IMR-90 (cell line): ENCODE results near the gene MRPL23. TPM values are rescaled to one million over a fixed set of nuclear protein-coding genes. Genes with fewer than 3 reads are reported as not detected.

Experiments
- ATAC-seq: fragments of 200-7000 bp; cut with Tn5 transposase; 2 replicates; pipeline ENCODE4 v1.9.1; 2020; ENCODE audit warnings: low read depth, mild to moderate bottlenecking, moderate library complexity
- BruUV-seq: library from RNA; stranded (reverse); fragments of 400-500 nt; replicated peaks from 2 replicates; lab custom pipeline; 2021; lab: Mats Ljungman, UMichigan
- CTCF ChIA-PET: fragments of 300-600 bp; formaldehyde crosslinking; extraction: SDS; loops from one replicate; lab custom pipeline; 2021; ENCODE audit warnings: antibody characterized with exemption; lab: Yijun Ruan, JAX
- POLR2A ChIA-PET: fragments of 300-600 bp; sonication (Branson Sonifier 250); formaldehyde crosslinking; loops from one replicate; lab custom pipeline; 2022; ENCODE audit warnings: antibody characterized with exemption; ENCODE audit not compliant: unreplicated experiment; lab: Charles Lee
- DNase-seq: peaks from one replicate; pipeline ENCODE4 v3.0.0; 2013
- H2AFZ ChIP-seq: replicated peaks from 2 replicates; pipeline ENCODE3; 2013; ENCODE audit warnings: low read length, mild to moderate bottlenecking; ENCODE audit not compliant: poor library complexity
- H2AK5ac ChIP-seq: 2 replicates; pipeline ENCODE4 v1.6.1; 2013; ENCODE audit warnings: low read depth, low read length, inconsistent platforms
- H2AK9ac ChIP-seq: replicated peaks from 2 replicates; pipeline ENCODE3; 2013; ENCODE audit warnings: mild to moderate bottlenecking, low read depth, low read length, moderate library complexity; ENCODE audit not compliant: poor library complexity
- H2BK120ac ChIP-seq: 2 replicates; pipeline ENCODE4 v1.6.1; 2013; ENCODE audit warnings: low read depth, low read length, inconsistent platforms
- H2BK15ac ChIP-seq: 3 replicates; pipeline ENCODE4 v1.6.1; 2013; ENCODE audit warnings: low read depth, low read length, inconsistent platforms
- H2BK20ac ChIP-seq: 2 replicates; pipeline ENCODE4 v1.6.1; 2013; ENCODE audit warnings: low read depth, mild to moderate bottlenecking, inconsistent platforms, low read length, moderate library complexity
- H2BK5ac ChIP-seq: 2 replicates; pipeline ENCODE4 v1.6.1; 2013; ENCODE audit warnings: mild to moderate bottlenecking, low read depth, low read length, inconsistent platforms; ENCODE audit not compliant: poor library complexity, severe bottlenecking
- H3K14ac ChIP-seq: replicated peaks from 2 replicates; pipeline ENCODE4 v1.6.1; 2013; ENCODE audit warnings: low read depth, low read length, inconsistent platforms
- H3K18ac ChIP-seq: 2 replicates; pipeline ENCODE4 v1.6.1; 2013; ENCODE audit warnings: low read depth, low read length, control low read depth
- H3K23ac ChIP-seq: 2 replicates; pipeline ENCODE4 v1.6.1; 2013; ENCODE audit warnings: low read depth, low read length, inconsistent platforms
- H3K27ac ChIP-seq: 2 replicates; pipeline ENCODE4 v1.5.1; 2013; ENCODE audit warnings: mild to moderate bottlenecking, control low read depth, low read length; ENCODE audit not compliant: insufficient read depth
- H3K27me3 ChIP-seq: 2 replicates; pipeline ENCODE4 v1.6.1; 2013; ENCODE audit warnings: low read length; ENCODE audit not compliant: control insufficient read depth, insufficient read depth
- H3K36me3 ChIP-seq: 2 replicates; pipeline ENCODE4 v1.6.1; 2013; ENCODE audit warnings: low read length, mixed read lengths; ENCODE audit not compliant: control insufficient read depth, insufficient read depth
- H3K4ac ChIP-seq: 2 replicates; pipeline ENCODE4 v1.6.1; 2013; ENCODE audit warnings: low read depth, low read length, inconsistent platforms
- H3K4me1 ChIP-seq: 2 replicates; pipeline ENCODE4 v1.6.1; 2013; ENCODE audit warnings: low read length, mixed read lengths; ENCODE audit not compliant: control insufficient read depth, insufficient read depth
- H3K4me2 ChIP-seq: 2 replicates; pipeline ENCODE4 v1.6.1; 2013; ENCODE audit warnings: low read depth, mild to moderate bottlenecking, control low read depth, low read length, moderate library complexity
- H3K4me3 ChIP-seq: 2 replicates; pipeline ENCODE4 v1.5.1; 2013; ENCODE audit warnings: low read depth, mild to moderate bottlenecking, control low read depth, low read length, moderate library complexity; ENCODE audit not compliant: insufficient read depth
- H3K56ac ChIP-seq: 2 replicates; pipeline ENCODE4 v1.6.1; 2013; ENCODE audit warnings: low read length, inconsistent platforms; ENCODE audit not compliant: insufficient read depth; ENCODE audit errors: extremely low read depth
- H3K79me1 ChIP-seq, 2 experiments: 2 replicates each; pipeline ENCODE4 v1.6.1; 2013; ENCODE audit warnings: low read length in 2 of 2, inconsistent platforms in 1 of 2, low read depth in 1 of 2
- H3K9ac ChIP-seq: 2 replicates; pipeline ENCODE4 v1.6.1; 2013; ENCODE audit warnings: low read depth, low read length, control low read depth
- H3K9me1 ChIP-seq: 2 replicates; pipeline ENCODE4 v1.6.1; 2013; ENCODE audit warnings: low read length, inconsistent platforms; ENCODE audit not compliant: insufficient read depth
- H3K9me3 ChIP-seq: 2 replicates; pipeline ENCODE4 v1.6.1; 2013; ENCODE audit warnings: low read length; ENCODE audit not compliant: control insufficient read depth, insufficient read depth
- H4K20me1 ChIP-seq: 2 replicates; pipeline ENCODE4 v1.6.1; 2013; ENCODE audit warnings: low read length, inconsistent platforms; ENCODE audit not compliant: insufficient read depth
- H4K5ac ChIP-seq: 2 replicates; pipeline ENCODE4 v1.6.1; 2013; ENCODE audit warnings: mild to moderate bottlenecking, low read depth, low read length, control low read depth
- H4K8ac ChIP-seq, 2 experiments: 2 replicates each; pipeline ENCODE4 v1.6.1; 2013; ENCODE audit warnings: low read depth in 2 of 2, low read length in 2 of 2, control low read depth in 1 of 2, inconsistent platforms in 1 of 2
- H4K91ac ChIP-seq: 2 replicates; pipeline ENCODE4 v1.6.1; 2013; ENCODE audit warnings: low read depth, low read length, inconsistent platforms; ENCODE audit not compliant: insufficient read depth
- BHLHE40 ChIP-seq: fragments of 150-350 bp; IDR thresholded peaks from 2 replicates; pipeline ENCODE4 v1.6.1; 2016; ENCODE audit warnings: mild to moderate bottlenecking, low read depth, low read length
- CEBPB ChIP-seq: IDR thresholded peaks from 2 replicates; pipeline ENCODE4 v1.6.1; 2012; ENCODE audit warnings: low read depth, low read length, improper control_type of control experiment
- CHD1 ChIP-seq: IDR thresholded peaks from 2 replicates; pipeline ENCODE4 v1.6.1; 2012; ENCODE audit warnings: low read depth, low read length, improper control_type of control experiment
- FOS ChIP-seq: fragments of 150-350 bp; IDR thresholded peaks from 2 replicates; pipeline ENCODE4 v1.6.1; 2016; ENCODE audit warnings: low read depth, low read length
- MAFK ChIP-seq: IDR thresholded peaks from 2 replicates; pipeline ENCODE4 v1.6.1; 2012; ENCODE audit warnings: low read depth, low read length, improper control_type of control experiment
- MAZ ChIP-seq: IDR thresholded peaks from 2 replicates; pipeline ENCODE4 v1.6.1; 2012; ENCODE audit warnings: low read depth, mild to moderate bottlenecking, low read length, improper control_type of control experiment, moderate library complexity, borderline replicate concordance
- MXI1 ChIP-seq: IDR thresholded peaks from 2 replicates; pipeline ENCODE4 v1.6.1; 2012; ENCODE audit warnings: low read depth, mild to moderate bottlenecking, low read length, moderate library complexity, borderline replicate concordance
- NFE2L2 ChIP-seq: fragments of 150-350 bp; IDR thresholded peaks from 2 replicates; pipeline ENCODE4 v1.6.1; 2016; ENCODE audit warnings: low read depth, mild to moderate bottlenecking, low read length
- POLR2A ChIP-seq: IDR thresholded peaks from 2 replicates; pipeline ENCODE4 v1.6.1; 2012; ENCODE audit warnings: mild to moderate bottlenecking, low read depth, low read length
- RAD21 ChIP-seq: IDR thresholded peaks from 2 replicates; pipeline ENCODE4 v1.6.1; 2012; ENCODE audit warnings: low read length, improper control_type of control experiment
- RCOR1 ChIP-seq: IDR thresholded peaks from 2 replicates; pipeline ENCODE4 v1.6.1; 2012; ENCODE audit warnings: mild to moderate bottlenecking, low read length, improper control_type of control experiment; ENCODE audit not compliant: insufficient replicate concordance
- RFX5 ChIP-seq: IDR thresholded peaks from 2 replicates; pipeline ENCODE4 v1.8.0; 2012; ENCODE audit warnings: low read depth, mild to moderate bottlenecking, low read length, moderate library complexity
- SMC3 ChIP-seq: fragments of 150-350 bp; IDR thresholded peaks from 2 replicates; pipeline ENCODE4 v1.6.1; 2016; ENCODE audit warnings: low read depth, mild to moderate bottlenecking, antibody characterized with exemption, low read length, moderate library complexity
- WGBS, 2 experiments: methylation state at CpG; one replicate each; pipeline versions ENCODE4 v1.1.5 to v1.1.7; 2013; ENCODE audit warnings: missing lambda C conversion rate in 2 of 2; ENCODE audit not compliant: insufficient read length in 1 of 2; ENCODE audit errors: extremely low coverage in 2 of 2; 5-methylcytosine and 5-hydroxymethylcytosine counted together
- dilution Hi-C: fragments of 300-500 bp; cut with HindIII; formaldehyde crosslinking; loops from one replicate; pipeline ENCODE4 v1.14.3; 2018; ENCODE audit warnings: low sequenced_read_pairs; ENCODE audit not compliant: unreplicated experiment
- in situ Hi-C: fragments of 300-500 bp; cut with MboI; formaldehyde crosslinking; loops from 3 replicates; pipeline ENCODE4 v1.14.3; 2019; ENCODE audit warnings: low sequenced_read_pairs, inconsistent platforms, mixed read lengths
- intact Hi-C: fragments of 100-400 bp; cut with micrococcal nuclease; formaldehyde crosslinking; loops from 2 replicates; pipeline ENCODE4 v1.10.0; 2022
- polyA plus RNA-seq, 3 experiments: library from polyadenylated mRNA; depleted of rRNA; stranded (reverse); fragments of >200 nt; gene quantifications; 2 replicates each; pipeline ENCODE4 v1.2.3, GENCODE V29; 2012; ENCODE audit warnings: low replicate concordance in 1 of 3
- total RNA-seq: library from RNA; depleted of rRNA; stranded (reverse); fragments of >200 nt; gene quantifications from 2 replicates; pipeline ENCODE4 v1.2.3, GENCODE V29; 2012
- TF ChIP-seq, protein P1 (sequence below): fragments of 150-350 bp; IDR thresholded peaks from 2 replicates; pipeline ENCODE4 v1.6.1; 2017; ENCODE audit warnings: mild to moderate bottlenecking, antibody characterized with exemption, low read length, low read depth
- TF ChIP-seq, protein P2 (sequence below): conservative IDR thresholded peaks from 2 replicates; pipeline ENCODE4 v1.5.1; 2012; ENCODE audit warnings: mild to moderate bottlenecking, low read depth, low read length, improper control_type of control experiment
- TF ChIP-seq, protein P3 (sequence below): fragments of 150-350 bp; IDR thresholded peaks from 2 replicates; pipeline ENCODE4 v1.6.1; 2016; ENCODE audit warnings: low read depth, mild to moderate bottlenecking, low read length, moderate library complexity, borderline replicate concordance

MRPL23 gene
- total and polyA plus RNA-seq, 2 of the 4 experiments (the other 2 are of a cell fraction), result 68.4 to 114 TPM

DNA sequence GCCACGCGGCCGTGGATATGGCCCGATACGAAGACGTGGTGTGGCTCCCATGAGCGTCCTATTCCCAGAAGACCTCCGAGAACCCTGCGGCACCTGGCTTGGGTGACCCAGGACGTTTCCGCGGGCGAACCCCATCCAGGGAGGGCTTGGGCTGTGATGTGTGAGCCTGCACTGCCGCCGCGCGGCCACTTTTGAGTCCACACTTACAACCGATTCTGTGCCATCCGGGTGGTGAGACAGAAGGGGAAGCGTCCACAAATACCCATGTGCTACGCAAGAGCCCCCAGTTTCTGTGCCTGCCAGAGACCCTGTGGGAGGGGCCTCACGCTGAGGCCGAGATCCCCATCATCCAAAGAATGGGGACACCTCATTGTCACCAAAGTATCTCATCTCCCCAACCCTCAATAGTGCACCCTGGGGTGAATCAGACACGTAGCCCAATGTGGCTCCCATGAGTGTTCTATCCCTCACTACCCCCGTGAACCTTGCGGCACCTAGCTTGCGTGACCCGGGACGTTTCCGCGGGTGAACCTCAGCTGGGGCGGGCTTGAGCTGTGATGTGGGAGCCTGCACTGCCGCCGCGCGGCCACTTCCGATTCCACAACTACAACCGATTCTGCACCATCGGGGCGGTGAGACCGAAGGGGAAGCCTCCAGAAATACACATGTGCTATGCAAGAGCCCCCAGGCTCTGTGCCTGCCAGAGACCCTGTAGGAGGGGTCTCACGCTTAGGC lies 55.1 kb downstream of the MRPL23 start:
- POLR2A ChIA-PET, result no interaction called here
- intact Hi-C loops, result no loop called here
- H3K27me3 ChIP-seq, result no peaks in the 10 kb centered on the region
- H3K4me2 ChIP-seq, result no peak overlapping the region
- H2AK5ac ChIP-seq, result no peak overlapping the region
- no peak overlapping the region for H4K8ac ChIP-seq
- no peak overlapping the region for H3K18ac ChIP-seq
- ATAC-seq (peak; percentile 66), DNase-seq (no peak)
- no CpG with 5 or more reads among the region's 42 CpGs for WGBS, 2 experiments
- H3K56ac ChIP-seq, result no peak overlapping the region
- no TSS peak for BruUV-seq
- H2AFZ ChIP-seq, result no peak overlapping the region
- CTCF ChIA-PET, result interaction anchor here (0.8 to 2.1 kb wide), 8 partner anchors 47 to 349 kb away, joined by 3 to 16 read pairs (median 4); no protein-coding TSS in a partner anchor
- H3K4ac ChIP-seq, result no peak overlapping the region
- H3K36me3 ChIP-seq, result no peaks in the 10 kb centered on the region
- no peak overlapping the region for H2BK120ac ChIP-seq
- no peaks in the 10 kb centered on the region for H4K20me1 ChIP-seq
- H3K4me1 ChIP-seq, result no peaks in the 10 kb centered on the region
- H3K79me1 ChIP-seq, result no peaks in the 10 kb centered on the region
- H3K9me3 ChIP-seq, result no peaks in the 10 kb centered on the region
- H2AK9ac ChIP-seq, result no peak overlapping the region
- TF ChIP-seq, protein P1, sequence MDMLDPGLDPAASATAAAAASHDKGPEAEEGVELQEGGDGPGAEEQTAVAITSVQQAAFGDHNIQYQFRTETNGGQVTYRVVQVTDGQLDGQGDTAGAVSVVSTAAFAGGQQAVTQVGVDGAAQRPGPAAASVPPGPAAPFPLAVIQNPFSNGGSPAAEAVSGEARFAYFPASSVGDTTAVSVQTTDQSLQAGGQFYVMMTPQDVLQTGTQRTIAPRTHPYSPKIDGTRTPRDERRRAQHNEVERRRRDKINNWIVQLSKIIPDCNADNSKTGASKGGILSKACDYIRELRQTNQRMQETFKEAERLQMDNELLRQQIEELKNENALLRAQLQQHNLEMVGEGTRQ, result no peak
- TF ChIP-seq RFX5, result no peak
- no peak for TF ChIP-seq MXI1
- no peak for TF ChIP-seq BHLHE40
- TF ChIP-seq, protein P2, sequence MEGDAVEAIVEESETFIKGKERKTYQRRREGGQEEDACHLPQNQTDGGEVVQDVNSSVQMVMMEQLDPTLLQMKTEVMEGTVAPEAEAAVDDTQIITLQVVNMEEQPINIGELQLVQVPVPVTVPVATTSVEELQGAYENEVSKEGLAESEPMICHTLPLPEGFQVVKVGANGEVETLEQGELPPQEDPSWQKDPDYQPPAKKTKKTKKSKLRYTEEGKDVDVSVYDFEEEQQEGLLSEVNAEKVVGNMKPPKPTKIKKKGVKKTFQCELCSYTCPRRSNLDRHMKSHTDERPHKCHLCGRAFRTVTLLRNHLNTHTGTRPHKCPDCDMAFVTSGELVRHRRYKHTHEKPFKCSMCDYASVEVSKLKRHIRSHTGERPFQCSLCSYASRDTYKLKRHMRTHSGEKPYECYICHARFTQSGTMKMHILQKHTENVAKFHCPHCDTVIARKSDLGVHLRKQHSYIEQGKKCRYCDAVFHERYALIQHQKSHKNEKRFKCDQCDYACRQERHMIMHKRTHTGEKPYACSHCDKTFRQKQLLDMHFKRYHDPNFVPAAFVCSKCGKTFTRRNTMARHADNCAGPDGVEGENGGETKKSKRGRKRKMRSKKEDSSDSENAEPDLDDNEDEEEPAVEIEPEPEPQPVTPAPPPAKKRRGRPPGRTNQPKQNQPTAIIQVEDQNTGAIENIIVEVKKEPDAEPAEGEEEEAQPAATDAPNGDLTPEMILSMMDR, result no peak
- TF ChIP-seq, protein P3, sequence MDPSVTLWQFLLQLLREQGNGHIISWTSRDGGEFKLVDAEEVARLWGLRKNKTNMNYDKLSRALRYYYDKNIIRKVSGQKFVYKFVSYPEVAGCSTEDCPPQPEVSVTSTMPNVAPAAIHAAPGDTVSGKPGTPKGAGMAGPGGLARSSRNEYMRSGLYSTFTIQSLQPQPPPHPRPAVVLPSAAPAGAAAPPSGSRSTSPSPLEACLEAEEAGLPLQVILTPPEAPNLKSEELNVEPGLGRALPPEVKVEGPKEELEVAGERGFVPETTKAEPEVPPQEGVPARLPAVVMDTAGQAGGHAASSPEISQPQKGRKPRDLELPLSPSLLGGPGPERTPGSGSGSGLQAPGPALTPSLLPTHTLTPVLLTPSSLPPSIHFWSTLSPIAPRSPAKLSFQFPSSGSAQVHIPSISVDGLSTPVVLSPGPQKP, result no peak
- TF ChIP-seq RCOR1, result no peak
- TF ChIP-seq MAFK, result no peak
- no peak for TF ChIP-seq FOS
- no peak for TF ChIP-seq RAD21
- TF ChIP-seq SMC3, result no peak
- no peak for TF ChIP-seq CHD1
- TF ChIP-seq CEBPB, result no peak
- TF ChIP-seq NFE2L2, result no peak
- no peak for TF ChIP-seq POLR2A
- TF ChIP-seq MAZ, result no peak
- dilution Hi-C loops, result no loop called here
- no peak overlapping the region for H3K27ac ChIP-seq
- H4K91ac ChIP-seq, result no peak overlapping the region
- H2BK20ac ChIP-seq, result no peak overlapping the region
- no peak overlapping the region for H3K23ac ChIP-seq
- H4K5ac ChIP-seq, result no peak overlapping the region
- in situ Hi-C loops, result no loop called here
- no peaks in the 10 kb centered on the region for H3K9me1 ChIP-seq
- no peak overlapping the region for H2BK15ac ChIP-seq
- no peak overlapping the region for H3K14ac ChIP-seq
- H3K4me3 ChIP-seq, result no peak overlapping the region
- no peak overlapping the region for H2BK5ac ChIP-seq
- H3K9ac ChIP-seq, result no peak overlapping the region
